ENCODE results near the gene PHF2.

The PHF2 gene

DNA sequence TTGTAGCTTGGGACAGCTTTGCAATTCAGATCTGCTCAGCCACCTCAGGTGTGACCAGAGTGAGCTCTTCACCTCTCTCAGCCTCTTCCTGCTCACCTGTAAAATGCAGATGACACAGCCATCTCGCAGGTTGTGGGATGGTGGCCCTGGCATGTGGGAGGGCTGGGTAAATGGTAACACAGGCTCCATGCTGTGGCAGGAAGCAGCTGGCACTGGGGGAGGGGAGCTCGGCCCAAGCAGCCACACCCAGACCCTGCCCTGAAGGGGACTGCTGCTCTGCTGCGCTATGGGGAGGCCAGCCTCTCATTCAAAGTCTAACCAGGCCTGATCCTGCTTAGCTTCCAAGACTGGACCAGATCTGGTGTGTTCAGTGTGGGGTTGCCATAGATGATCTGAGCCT is 24.1 kb downstream of the PHF2 start:
- no peak for FAIRE-seq

DNA sequence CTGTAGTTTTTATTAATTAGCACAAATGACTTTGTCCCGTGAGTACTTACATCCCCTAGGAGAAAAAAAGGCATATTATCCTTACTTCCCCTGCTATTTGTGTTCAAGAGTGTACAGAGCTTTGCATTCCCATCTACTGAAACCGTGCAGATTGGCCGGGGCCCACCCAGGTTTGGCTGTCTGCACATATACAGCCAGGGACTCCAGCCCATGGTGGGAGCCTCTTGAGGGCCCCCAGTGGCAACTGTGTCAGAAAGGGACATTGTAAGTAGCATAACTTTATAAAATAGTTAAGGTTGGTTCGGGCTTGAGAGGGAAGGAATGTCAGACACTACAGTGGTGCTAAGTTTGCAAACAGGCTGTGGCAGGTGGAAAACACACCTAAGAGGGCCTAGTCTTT is 24.7 kb downstream of the PHF2 start:
- FAIRE-seq = no peak
- TF ChIP-seq, protein P1, sequence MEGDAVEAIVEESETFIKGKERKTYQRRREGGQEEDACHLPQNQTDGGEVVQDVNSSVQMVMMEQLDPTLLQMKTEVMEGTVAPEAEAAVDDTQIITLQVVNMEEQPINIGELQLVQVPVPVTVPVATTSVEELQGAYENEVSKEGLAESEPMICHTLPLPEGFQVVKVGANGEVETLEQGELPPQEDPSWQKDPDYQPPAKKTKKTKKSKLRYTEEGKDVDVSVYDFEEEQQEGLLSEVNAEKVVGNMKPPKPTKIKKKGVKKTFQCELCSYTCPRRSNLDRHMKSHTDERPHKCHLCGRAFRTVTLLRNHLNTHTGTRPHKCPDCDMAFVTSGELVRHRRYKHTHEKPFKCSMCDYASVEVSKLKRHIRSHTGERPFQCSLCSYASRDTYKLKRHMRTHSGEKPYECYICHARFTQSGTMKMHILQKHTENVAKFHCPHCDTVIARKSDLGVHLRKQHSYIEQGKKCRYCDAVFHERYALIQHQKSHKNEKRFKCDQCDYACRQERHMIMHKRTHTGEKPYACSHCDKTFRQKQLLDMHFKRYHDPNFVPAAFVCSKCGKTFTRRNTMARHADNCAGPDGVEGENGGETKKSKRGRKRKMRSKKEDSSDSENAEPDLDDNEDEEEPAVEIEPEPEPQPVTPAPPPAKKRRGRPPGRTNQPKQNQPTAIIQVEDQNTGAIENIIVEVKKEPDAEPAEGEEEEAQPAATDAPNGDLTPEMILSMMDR (IDR thresholded peaks at IDR 0.05; ENCODE audit: insufficient read depth, missing control alignments) = no peak

More for the DNA sequence above, 24.1 kb downstream of the PHF2 start:
- no peak for DNase-seq (ENCODE audit: insufficient read length, low spot score)
- TF ChIP-seq, protein P1 (IDR thresholded peaks at IDR 0.05; ENCODE audit: insufficient read depth, missing control alignments) = no peak

DNA sequence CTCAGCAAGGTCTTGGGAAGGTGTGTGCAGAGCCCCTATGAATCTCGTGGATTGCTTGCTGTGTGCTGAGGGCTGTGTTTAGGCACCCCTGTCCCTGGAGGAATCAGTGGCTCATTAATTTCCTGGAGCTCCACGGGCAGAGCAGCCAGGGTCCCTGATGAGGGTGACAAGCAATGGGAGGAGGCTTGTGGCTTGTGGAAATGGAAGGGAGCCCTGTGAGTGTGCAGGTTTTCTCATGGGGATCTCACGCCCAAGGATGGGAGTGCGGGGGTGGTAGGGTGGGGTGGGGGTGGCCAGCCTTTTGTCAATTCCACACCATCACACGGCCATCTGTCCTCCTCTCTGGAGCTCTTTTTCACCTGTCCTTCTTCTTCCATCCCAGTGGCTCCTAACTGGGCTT is 25.3 kb downstream of the PHF2 start:
- FAIRE-seq = no peak

More for the DNA sequence above, 24.7 kb downstream of the PHF2 start:
- DNase-seq (ENCODE audit: insufficient read length, low spot score) = no peak

GRCh38 chr9:93603011-93603410 is 26.6 kb downstream of the PHF2 start:
- FAIRE-seq (no peak), DNase-seq (ENCODE audit: insufficient read length, low spot score) (no peak)
- TF ChIP-seq, protein P1 (IDR thresholded peaks at IDR 0.05; ENCODE audit: insufficient read depth, missing control alignments) = no peak

More for the DNA sequence above, 25.3 kb downstream of the PHF2 start:
- no peak for DNase-seq (ENCODE audit: insufficient read length, low spot score)
- TF ChIP-seq, protein P1 (IDR thresholded peaks at IDR 0.05; ENCODE audit: insufficient read depth, missing control alignments) = no peak

DNA sequence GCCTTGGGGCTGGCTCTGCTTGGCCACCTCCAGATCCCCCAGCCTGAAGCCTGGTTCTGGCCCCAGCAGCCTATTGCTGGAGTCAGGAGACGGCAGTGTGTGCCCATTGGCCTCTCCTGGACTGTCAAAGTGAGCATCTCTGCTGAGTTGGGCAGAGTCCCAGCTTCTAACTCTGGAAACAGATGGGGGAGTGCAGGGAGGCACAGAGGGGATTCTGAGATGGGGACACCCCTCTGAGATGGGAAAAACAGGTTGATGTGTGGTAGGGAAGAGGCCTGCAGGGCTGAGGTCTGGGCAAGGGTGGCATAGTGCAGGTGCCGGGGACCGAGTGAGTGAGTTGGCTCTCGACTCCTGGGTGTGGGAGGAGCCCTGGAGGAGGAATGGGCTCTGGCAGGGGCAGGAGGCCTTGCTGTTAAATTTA is 27.5 kb downstream of the PHF2 start:
- DNase-seq (ENCODE audit: insufficient read length, low spot score) (no peak), FAIRE-seq (no peak)
- TF ChIP-seq, protein P1 (IDR thresholded peaks at IDR 0.05; ENCODE audit: insufficient read depth, missing control alignments) = no peak

DNA sequence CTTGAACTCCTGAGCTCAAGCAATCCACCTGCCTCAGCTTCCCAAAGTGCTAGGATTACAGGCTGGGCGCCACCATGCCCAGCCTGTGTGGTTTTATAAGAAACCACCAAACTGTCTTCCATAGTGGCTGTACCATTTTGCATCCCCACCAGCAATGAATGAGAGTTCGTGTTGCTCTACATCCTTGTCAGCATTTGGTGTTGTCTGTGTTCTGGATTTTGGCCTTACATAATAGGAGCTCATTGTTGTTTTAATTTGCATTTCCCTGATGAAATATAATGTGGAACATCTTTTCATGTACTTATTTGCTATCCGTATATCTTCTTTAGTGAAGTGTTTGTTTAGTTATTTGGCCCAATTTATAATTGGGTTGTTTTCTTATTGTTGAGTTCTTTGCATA is 29.8 kb downstream of the PHF2 start:
- no peak for DNase-seq (ENCODE audit: insufficient read length, low spot score)
- no peak for FAIRE-seq
- TF ChIP-seq, protein P1 (IDR thresholded peaks at IDR 0.05; ENCODE audit: insufficient read depth, missing control alignments) = no peak

DNA sequence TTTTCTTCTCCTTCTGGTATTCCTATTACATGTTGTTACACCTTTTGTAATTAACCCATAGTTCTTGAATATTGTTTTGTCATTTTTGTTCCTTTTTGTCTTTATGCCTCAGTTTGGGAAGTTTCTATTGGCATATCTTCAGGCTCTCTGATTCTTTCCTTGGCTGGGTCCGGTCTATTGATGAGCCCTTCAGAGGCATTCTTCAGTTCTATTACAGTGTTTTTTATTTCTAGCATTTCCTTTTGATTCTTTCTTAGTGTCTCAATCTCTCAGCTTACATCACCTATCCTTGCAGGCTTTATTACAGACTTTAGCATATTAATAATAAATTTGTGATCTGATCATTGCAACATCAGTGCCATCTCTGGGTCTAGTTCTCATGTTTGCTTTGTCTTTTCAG is 33.8 kb downstream of the PHF2 start:
- FAIRE-seq (no peak), DNase-seq (ENCODE audit: insufficient read length, low spot score) (no peak)
- TF ChIP-seq, protein P1 (IDR thresholded peaks at IDR 0.05; ENCODE audit: insufficient read depth, missing control alignments) = no peak

Measured in D721Med (cell line).